IPS DF 6.9 (cell line): ENCODE measurements around the gene SLC28A3.
"Not testable (repeated sequence)": the region's sequence is repeated elsewhere in the genome, so short reads cannot be mapped to it uniquely, and the experiment has no call there.

Experiments used
- DNase-seq: peaks from one replicate; pipeline ENCODE4 v3.0.0-alpha.2; 2013; ENCODE audit warnings: low read depth, low spot score
- H3K27ac ChIP-seq: one replicate; pipeline ENCODE4 v1.5.1; 2013; ENCODE audit warnings: low read length, control low read depth
- H3K27me3 ChIP-seq: 2 replicates; pipeline ENCODE4 v1.6.1; 2013; ENCODE audit warnings: mild to moderate bottlenecking, low read length; ENCODE audit not compliant: control insufficient read depth, insufficient read depth
- H3K36me3 ChIP-seq: 2 replicates; pipeline ENCODE4 v1.6.1; 2013; ENCODE audit warnings: low read length; ENCODE audit not compliant: control insufficient read depth, insufficient read depth
- H3K4me1 ChIP-seq: 2 replicates; pipeline ENCODE4 v1.6.1; 2013; ENCODE audit warnings: low read length; ENCODE audit not compliant: control insufficient read depth, insufficient read depth
- H3K4me3 ChIP-seq: 2 replicates; pipeline ENCODE4 v1.5.1; 2013; ENCODE audit warnings: mild to moderate bottlenecking, low read length
- H3K9me3 ChIP-seq: 2 replicates; pipeline ENCODE4 v1.6.1; 2013; ENCODE audit warnings: low read length, inconsistent platforms; ENCODE audit not compliant: control insufficient read depth, insufficient read depth
- WGBS: extraction: QIAGEN DNeasy Blood & Tissue Kit; methylation state at CpG from one replicate; pipeline ENCODE4 v1.1.7; 2013; ENCODE audit warnings: mixed read lengths, missing lambda C conversion rate; ENCODE audit not compliant: insufficient read length, insufficient coverage; 5-methylcytosine and 5-hydroxymethylcytosine counted together

SLC28A3 gene

GRCh38 chr9:84340535-84340934, at the start of gene SLC28A3:
Gene SLC28A3, minus strand, starts transcription at chr9:84340758. Its CDS starts 125 bp downstream, at chr9:84340633.
- Histone ChIP-seq H3K36me3 (no peaks in the 10 kb centered on the region), H3K4me3 (no peak within 1 kb of the TSS), H3K27me3 (no peaks in the 10 kb centered on the region), H3K4me1 (no peaks in the 10 kb centered on the region), H3K27ac (no peak within 1 kb of the TSS), H3K9me3 (no peaks in the 10 kb centered on the region)
- DNase-seq = no peak
- no CpG with 5 or more reads among the region's 5 CpGs for WGBS

GRCh38 chr9:84390254-84390653, 49.7 kb upstream of the SLC28A3 start:
- not testable (repeated sequence) for H3K4me3 ChIP-seq, H3K4me1 ChIP-seq, DNase-seq, H3K27ac ChIP-seq, H3K27me3 ChIP-seq, H3K36me3 ChIP-seq, H3K9me3 ChIP-seq
- WGBS = no CpG with 5 or more reads among the region's 7 CpGs

- no peak overlapping the region for H3K27ac ChIP-seq
- no peaks in the 10 kb centered on the region for H3K36me3 ChIP-seq
- no peaks in the 10 kb centered on the region for H3K4me1 ChIP-seq
- no peak for DNase-seq
- no peak overlapping the region for H3K4me3 ChIP-seq
- H3K27me3 ChIP-seq = no peaks in the 10 kb centered on the region
- WGBS = no CpG with 5 or more reads among the region's 5 CpGs
- H3K9me3 ChIP-seq = no peaks in the 10 kb centered on the region
Measured at GRCh38 chr9:84387821-84388220, 47.3 kb upstream of the SLC28A3 start.

GRCh38 chr9:84386753-84387152, 46.2 kb upstream of the SLC28A3 start:
- no peaks in the 10 kb centered on the region for H3K27me3 ChIP-seq
- WGBS = no CpG with 5 or more reads among the region's 1 CpG
- no peak for DNase-seq

GRCh38 chr9:84385386-84386040, 45.0 kb upstream of the SLC28A3 start:
- H3K4me1 ChIP-seq = no peaks in the 10 kb centered on the region
- H3K27me3 ChIP-seq = no peaks in the 10 kb centered on the region
- H3K4me3 ChIP-seq = no peak overlapping the region
- H3K27ac ChIP-seq = no peak overlapping the region
- no CpG with 5 or more reads among the region's 1 CpG for WGBS
- no peak for DNase-seq
- H3K9me3 ChIP-seq = no peaks in the 10 kb centered on the region
- no peaks in the 10 kb centered on the region for H3K36me3 ChIP-seq

More at GRCh38 chr9:84386753-84387152, 46.2 kb upstream of the SLC28A3 start:
- H3K36me3 ChIP-seq = no peaks in the 10 kb centered on the region
- H3K4me3 ChIP-seq = no peak overlapping the region
- H3K9me3 ChIP-seq = no peaks in the 10 kb centered on the region
- H3K27ac ChIP-seq = no peak overlapping the region
- no peaks in the 10 kb centered on the region for H3K4me1 ChIP-seq

GRCh38 chr9:84384617-84385016, 44.1 kb upstream of the SLC28A3 start:
- H3K4me3 ChIP-seq = no peak overlapping the region
- no CpG with 5 or more reads among the region's 1 CpG for WGBS
- H3K27ac ChIP-seq = no peak overlapping the region
- no peaks in the 10 kb centered on the region for H3K36me3 ChIP-seq
- H3K4me1 ChIP-seq = no peaks in the 10 kb centered on the region
- no peak for DNase-seq
- H3K9me3 ChIP-seq = no peaks in the 10 kb centered on the region
- no peaks in the 10 kb centered on the region for H3K27me3 ChIP-seq

GRCh38 chr9:84383178-84383577, 42.6 kb upstream of the SLC28A3 start:
- no peaks in the 10 kb centered on the region for H3K36me3 ChIP-seq
- DNase-seq = no peak
- H3K4me1 ChIP-seq = no peaks in the 10 kb centered on the region
- no peak overlapping the region for H3K4me3 ChIP-seq
- no CpG with 5 or more reads among the region's 3 CpGs for WGBS
- H3K27me3 ChIP-seq = no peaks in the 10 kb centered on the region
- no peaks in the 10 kb centered on the region for H3K9me3 ChIP-seq
- no peak overlapping the region for H3K27ac ChIP-seq

- Histone ChIP-seq H3K4me1 (no peaks in the 10 kb centered on the region), H3K27ac (no peak overlapping the region), H3K36me3 (no peaks in the 10 kb centered on the region), H3K9me3 (no peaks in the 10 kb centered on the region), H3K27me3 (no peaks in the 10 kb centered on the region), H3K4me3 (no peak overlapping the region)
- no CpG with 5 or more reads among the region's 6 CpGs for WGBS
- DNase-seq = no peak
Measured at GRCh38 chr9:84382720-84383119, 42.2 kb upstream of the SLC28A3 start.

- H3K27me3 ChIP-seq = no peaks in the 10 kb centered on the region
- no CpG with 5 or more reads among the region's 3 CpGs for WGBS
- no peak for DNase-seq
- no peak overlapping the region for H3K4me3 ChIP-seq
- H3K27ac ChIP-seq = no peak overlapping the region
- no peaks in the 10 kb centered on the region for H3K9me3 ChIP-seq
- H3K36me3 ChIP-seq = no peaks in the 10 kb centered on the region
- no peaks in the 10 kb centered on the region for H3K4me1 ChIP-seq
Measured at GRCh38 chr9:84381508-84381907, 41.0 kb upstream of the SLC28A3 start.

- no peak overlapping the region for H3K4me3 ChIP-seq
- no peaks in the 10 kb centered on the region for H3K27me3 ChIP-seq
- no peak overlapping the region for H3K27ac ChIP-seq
- H3K9me3 ChIP-seq = no peaks in the 10 kb centered on the region
- DNase-seq = no peak
- no peaks in the 10 kb centered on the region for H3K4me1 ChIP-seq
- no peaks in the 10 kb centered on the region for H3K36me3 ChIP-seq
Measured at GRCh38 chr9:84379740-84380139, 39.2 kb upstream of the SLC28A3 start.

GRCh38 chr9:84375954-84376353, 35.4 kb upstream of the SLC28A3 start:
- H3K27ac ChIP-seq = no peak overlapping the region
- H3K4me1 ChIP-seq = no peaks in the 10 kb centered on the region
- no peaks in the 10 kb centered on the region for H3K36me3 ChIP-seq
- no peaks in the 10 kb centered on the region for H3K9me3 ChIP-seq
- no peak for DNase-seq
- no peaks in the 10 kb centered on the region for H3K27me3 ChIP-seq
- no peak overlapping the region for H3K4me3 ChIP-seq
- no CpG with 5 or more reads among the region's 3 CpGs for WGBS
